AG20443 (cell line): ENCODE measurements around the gene URB2.
A peak's percentile ranks its signal among the peaks of the same experiment; 100 is the strongest.
"Not testable (repeated sequence)": the region's sequence is repeated elsewhere in the genome, so short reads cannot be mapped to it uniquely, and the experiment has no call there.

ENCODE experiments used
- DNase-seq: peaks from one replicate; pipeline ENCODE4 v3.0.0; 2012; ENCODE audit warnings: low spot score, mixed read lengths

Gene URB2

GRCh38 chr1:229614701-229615100 lies 11.3 kb upstream of the URB2 start:
- no peak for DNase-seq

DNA sequence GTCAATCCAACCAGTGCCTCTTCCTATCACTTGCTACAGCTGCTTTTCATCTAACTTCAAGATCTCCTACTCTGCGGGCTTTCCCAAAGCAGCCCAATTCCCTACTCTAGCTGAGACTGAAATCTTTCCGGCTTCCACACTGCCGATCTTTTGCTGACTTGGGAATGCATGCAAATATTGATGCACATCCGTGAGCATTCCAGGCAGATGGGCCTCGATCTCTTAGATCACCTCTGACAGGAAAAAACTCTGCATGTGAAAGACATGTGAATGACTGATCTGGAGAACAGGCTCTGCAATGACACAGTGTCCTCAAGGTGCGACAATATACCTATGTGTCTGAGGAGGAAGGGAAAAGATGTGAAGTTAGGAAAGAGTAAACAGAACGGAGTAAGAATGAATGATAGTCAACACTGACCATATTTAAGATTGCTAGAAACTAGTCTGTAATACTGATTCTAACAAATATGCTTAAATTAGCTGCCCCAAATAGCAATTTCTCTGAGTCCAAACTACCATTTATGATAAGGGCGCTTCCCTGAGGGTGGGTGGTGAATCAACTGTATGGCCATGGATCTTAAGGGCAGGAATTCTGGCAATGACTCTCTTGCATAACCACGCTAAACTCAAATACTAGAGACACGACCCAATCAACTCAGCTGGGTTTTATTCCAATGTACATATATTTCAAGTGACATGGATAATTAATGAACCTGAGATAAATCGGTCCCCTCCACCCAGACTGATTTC lies 8.5 kb upstream of the URB2 start:
- no peak for DNase-seq

DNA sequence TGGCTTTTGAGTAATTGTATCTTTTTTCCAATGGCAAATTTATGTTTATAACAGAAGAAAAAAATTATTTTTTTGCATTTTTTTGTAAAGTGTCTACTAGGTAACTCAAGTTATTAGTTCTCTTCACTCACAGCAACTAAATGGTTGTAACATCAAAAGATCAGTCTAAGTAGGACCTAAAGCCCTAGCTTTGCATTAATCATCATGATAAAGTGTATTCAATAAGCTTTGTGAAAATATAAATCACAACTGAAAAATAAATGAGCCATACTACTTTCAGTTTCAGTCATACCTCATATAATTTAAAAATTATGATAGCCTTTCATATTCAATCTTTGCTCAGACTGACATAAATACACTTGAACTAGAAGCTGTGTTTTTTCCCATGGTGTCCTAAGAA lies 7.0 kb upstream of the URB2 start:
- DNase-seq: no peak

DNA sequence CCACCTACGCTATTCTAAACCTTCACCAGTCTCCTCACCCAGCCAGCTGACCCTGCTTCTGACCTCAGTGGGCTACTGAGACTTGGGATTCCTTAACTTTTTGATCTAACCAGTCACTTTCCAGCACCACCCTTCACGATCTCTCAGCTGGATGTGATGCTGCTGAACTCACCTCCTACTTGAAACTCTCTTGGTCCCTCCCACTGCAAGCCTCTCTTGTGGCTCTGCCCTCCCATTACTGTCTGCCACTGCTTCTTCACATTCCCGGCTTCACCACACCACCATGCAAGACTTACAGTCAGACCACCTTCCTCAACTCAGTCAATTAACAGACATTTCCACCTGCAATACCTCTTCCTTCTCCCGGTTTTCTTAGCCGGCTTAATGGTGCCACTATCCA lies 6.4 kb upstream of the URB2 start:
- DNase-seq: no peak

DNA sequence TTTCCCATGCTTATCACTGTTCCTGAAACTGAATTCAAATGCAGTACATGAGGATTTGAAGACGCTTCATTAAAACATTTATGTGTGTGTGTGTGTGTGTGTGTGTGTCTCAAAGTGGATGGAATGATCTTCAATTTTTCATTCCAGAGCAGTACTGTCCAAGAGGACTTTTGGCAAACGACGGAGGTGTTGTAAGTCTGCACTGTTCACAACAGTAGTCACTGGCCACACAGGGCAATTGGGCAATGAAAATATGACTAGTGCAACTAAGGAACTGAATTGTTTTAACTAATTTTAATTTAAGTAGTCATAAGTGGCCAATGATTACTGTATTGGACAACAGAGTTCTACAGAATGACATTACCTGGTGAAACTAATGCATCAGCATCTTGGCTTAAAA lies 5.2 kb upstream of the URB2 start:
- DNase-seq: peak; percentile 81

- DNase-seq: no peak
These were observed 4.4 kb upstream of the URB2 start for GRCh38 chr1:229621663-229622062.

GRCh38 chr1:229622641-229623120 lies 3.4 kb upstream of the URB2 start:
- not testable (repeated sequence) for DNase-seq

DNA sequence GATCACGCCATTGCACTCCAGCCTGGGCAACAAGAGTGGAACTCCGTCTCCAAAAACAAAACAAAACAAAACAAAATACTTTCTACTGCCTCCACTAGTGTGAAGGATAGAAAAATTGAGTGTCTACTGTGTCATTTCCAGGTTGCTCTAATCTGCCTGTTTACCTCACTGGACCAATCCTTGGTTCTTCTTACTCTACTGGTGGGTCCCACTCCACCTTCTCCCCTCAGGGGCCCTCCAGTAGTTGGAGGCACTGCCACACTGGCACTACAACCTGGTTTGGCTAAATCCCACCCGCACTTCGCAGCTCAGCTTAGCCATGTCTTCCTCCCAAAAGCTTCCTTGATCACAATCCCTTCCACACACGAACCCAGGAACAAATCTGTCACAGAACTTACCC lies 2.8 kb upstream of the URB2 start:
- no peak for DNase-seq

DNA sequence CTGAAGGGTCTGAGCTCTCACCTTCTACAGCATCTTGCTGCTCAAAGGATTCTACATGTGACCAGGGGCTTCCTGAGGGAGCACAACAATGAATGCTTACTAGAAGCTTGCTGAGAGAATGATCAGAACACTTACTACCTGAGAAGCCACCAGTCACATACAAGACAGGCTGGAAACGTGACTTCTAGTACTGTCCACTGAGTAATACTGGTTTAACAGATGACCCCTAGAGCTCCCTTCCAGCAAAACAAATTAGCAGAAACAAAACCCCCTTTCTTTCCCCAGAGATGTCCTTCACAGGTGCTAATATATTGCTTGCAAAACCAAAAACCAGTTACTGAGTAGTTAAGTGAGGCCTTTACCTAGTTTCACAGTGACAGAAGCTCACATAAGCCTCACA lies 2.2 kb upstream of the URB2 start:
- DNase-seq: no peak

DNA sequence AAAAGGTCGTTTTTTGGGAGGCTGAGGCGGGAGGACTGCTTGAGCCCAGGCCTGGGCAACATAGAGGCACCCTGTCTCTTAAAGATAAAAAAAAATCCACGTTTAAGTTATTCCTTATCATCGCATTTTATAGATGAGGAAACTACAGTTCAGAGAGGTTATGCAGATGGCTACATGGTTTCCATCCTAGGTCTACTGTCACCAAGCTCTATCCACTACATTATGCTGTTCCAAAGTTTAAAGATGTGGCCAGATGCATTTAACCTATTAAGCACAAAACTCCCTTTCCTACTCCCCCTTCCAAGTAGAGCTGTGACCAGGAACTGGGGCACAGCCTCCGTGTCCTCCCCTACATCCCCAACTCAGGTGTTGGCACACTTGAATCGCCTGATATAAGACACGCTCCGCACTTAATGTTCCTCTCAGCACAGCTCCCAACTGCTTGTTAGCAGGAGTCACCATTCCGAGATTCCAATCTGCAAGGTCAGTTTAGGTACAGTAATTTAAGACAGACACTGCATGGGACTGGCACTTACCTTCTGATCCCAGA lies 1.5 kb upstream of the URB2 start:
- DNase-seq: no peak

GRCh38 chr1:229625071-229625914 lies 754 bp upstream of the URB2 start:
- peak; percentile 89 for DNase-seq

DNA sequence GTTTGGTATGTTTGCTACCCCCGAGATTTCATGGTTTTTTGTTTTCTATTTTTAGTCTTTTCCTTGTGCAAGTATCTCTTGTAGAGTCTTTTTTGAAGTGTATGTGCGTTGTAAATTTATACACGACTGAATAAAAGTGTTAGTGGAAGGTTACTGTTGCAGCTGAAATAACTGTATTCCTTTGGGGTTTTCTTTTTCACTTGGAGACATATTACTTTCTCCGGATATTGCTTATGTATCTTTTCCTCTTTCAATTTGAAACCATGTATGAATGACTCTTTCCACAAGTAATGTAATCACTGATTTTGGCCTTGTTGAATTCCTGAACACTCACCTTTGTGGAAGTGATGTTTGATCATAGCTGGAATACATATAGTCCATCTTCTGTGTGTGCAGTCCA lies 956 bp downstream of the URB2 start:
- no peak for DNase-seq

DNA sequence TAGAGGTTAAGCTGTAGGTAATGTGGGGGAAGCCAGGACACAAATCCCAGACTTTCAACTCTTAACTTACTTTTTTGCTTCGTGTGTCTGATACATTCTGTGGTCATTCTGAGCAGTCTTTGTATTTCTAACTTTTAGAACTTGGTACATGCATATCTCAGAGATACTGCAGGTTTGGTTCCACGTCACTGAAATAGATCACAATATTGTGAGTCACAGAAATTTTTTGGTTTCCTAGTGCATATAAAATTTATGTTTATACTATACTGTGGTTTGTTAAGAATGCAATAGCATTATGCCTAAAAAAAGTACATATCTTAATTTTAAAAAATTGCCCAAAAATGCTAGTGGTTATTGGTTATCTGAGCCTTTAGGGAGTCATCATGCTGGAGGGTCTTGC lies 3.2 kb downstream of the URB2 start:
- DNase-seq: no peak

GRCh38 chr1:229631148-229631547 lies 5.1 kb downstream of the URB2 start:
- no peak for DNase-seq

DNA sequence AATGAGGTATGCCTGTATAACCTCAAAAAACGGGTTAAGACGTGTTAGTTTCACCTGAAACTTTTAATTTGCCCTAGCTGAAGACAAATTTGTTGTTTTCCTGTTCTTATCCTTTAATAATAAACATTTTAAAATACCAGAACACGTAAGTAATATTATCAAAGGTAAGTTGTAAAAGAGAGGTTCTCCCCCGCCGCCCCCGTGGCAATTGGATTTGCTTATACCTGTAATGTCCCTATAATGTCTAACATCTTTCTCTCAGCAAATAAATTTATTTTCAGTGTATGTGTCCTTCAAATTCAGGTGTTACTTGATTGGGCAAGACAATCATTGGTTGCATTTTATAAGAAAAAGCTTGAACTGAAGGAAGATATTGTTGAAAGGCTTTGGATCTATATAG lies 5.9 kb downstream of the URB2 start:
- DNase-seq: no peak

GRCh38 chr1:229636042-229636441 lies 10.0 kb downstream of the URB2 start:
- no peak for DNase-seq

GRCh38 chr1:229637746-229638145 lies 11.7 kb downstream of the URB2 start:
- DNase-seq: no peak

- no peak for DNase-seq
These were observed 14.4 kb downstream of the URB2 start for GRCh38 chr1:229640455-229640854.

- DNase-seq: no peak
These were observed 15.3 kb downstream of the URB2 start for GRCh38 chr1:229641306-229641705.

- no peak for DNase-seq
These were observed 16.3 kb downstream of the URB2 start for GRCh38 chr1:229642376-229642775.

GRCh38 chr1:229642970-229643369 lies 16.9 kb downstream of the URB2 start:
- no peak for DNase-seq

- DNase-seq: no peak
These were observed 18.1 kb downstream of the URB2 start for GRCh38 chr1:229643996-229644745.
